Left colon (tissue), 2 donors: ENCODE data around the gene RET. TPM values are rescaled to one million over a fixed set of nuclear protein-coding genes. Genes with fewer than 3 reads are reported as not detected.

Experiments
- ATAC-seq: fragments of 200-7000 bp; cut with Tn5 transposase; one replicate; pipeline ENCODE4 v1.9.1; 2020; ENCODE audit warnings: mild to moderate bottlenecking, moderate library complexity
- DNase-seq, 2 donors: peaks; one replicate each; pipeline ENCODE4 v3.0.0-alpha.2; 2020
- intact Hi-C, 2 donors: fragments of 100-400 bp; cut with DNase I in 1 of 2; cut with micrococcal nuclease in 1 of 2; formaldehyde crosslinking; loops; one replicate each; pipeline versions ENCODE4 v1.11.2 to v1.14.0; 2022; cut with DNase I, micrococcal nuclease
- long read RNA-seq: library from polyadenylated mRNA; unstranded; transcript quantifications from one replicate; pipeline ENCODE4 v2.0.0, GENCODE V29; 2021
- total RNA-seq, 2 donors: library from RNA; stranded (reverse); fragmentation: NEBNext Ultra II Directional; extraction: Animal tissue kit (Norgen Biotek cat#: 25700); gene quantifications; one replicate each; pipeline ENCODE4 v1.2.1, GENCODE V29; 2021
- donor health status: DM: no; HTN: no; CAD: no.
- donor health status: DM: yes; HTN: yes; CAD: no.

The RET gene
- 1 to 10 TPM; 1.5 to 1.6 TPM for total RNA-seq
- long read RNA-seq, partial matches to known transcripts: 2 of 2 reads
- long read RNA-seq, other reads (novel, unspliced or antisense): 0 of 2 reads

DNA sequence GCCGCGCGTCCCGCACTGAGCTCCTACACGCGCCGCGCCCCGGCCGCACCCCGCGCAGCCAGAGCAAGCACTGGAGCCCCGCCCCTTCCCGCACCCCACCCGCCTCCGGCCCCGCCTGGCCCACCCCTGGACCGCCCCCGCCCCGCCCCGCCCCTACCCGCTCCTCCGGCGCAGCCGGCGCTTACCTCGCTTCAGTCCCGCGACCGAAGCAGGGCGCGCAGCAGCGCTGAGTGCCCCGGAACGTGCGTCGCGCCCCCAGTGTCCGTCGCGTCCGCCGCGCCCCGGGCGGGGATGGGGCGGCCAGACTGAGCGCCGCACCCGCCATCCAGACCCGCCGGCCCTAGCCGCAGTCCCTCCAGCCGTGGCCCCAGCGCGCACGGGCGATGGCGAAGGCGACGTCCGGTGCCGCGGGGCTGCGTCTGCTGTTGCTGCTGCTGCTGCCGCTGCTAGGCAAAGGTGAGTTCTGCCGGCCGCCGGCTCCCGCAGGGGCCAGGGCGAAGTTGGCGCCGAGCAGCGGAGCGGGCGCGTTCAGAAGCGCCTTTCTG is at the start of gene RET:
RET (plus strand) TSS at position 194 of the 545 bp plus-strand sequence; CDS start at position 384, 190 bp downstream.
- ATAC-seq: peak; percentile 79
- peak in 1 of 2 donors; percentile 56 for DNase-seq
- intact Hi-C loops: no loop called here

DNA sequence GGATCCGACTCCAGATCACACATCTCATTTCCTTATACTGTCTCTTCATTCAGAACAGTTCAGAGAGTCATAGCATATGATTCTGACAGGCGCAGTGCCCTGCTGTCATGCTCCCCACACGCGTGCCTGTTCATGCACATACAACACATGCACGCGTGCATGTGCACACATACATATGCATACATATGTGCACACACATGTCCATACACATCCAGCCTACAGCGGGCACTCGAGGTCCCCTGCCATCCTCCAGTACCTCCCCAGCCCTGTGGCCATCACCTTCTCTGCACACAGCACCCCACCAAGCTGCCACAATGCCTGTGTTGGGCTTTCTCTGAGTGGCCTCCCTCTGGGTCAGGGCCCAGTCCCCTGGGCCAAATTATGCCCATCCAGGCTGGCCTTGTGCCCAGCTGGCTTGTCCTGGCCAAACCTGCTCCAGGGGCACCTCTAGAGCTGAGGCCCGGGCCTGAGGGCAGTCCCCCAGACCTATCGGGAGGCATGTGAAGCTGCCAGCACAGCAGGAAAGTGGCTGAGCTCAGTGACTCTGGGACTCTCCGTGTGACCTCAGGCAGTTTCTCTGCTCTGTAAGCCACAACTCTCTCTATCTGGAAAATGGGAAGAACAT is 49.4 kb upstream of the RET start:
- ATAC-seq (no peak), DNase-seq (no peak)
- intact Hi-C loops: no loop called here

DNA sequence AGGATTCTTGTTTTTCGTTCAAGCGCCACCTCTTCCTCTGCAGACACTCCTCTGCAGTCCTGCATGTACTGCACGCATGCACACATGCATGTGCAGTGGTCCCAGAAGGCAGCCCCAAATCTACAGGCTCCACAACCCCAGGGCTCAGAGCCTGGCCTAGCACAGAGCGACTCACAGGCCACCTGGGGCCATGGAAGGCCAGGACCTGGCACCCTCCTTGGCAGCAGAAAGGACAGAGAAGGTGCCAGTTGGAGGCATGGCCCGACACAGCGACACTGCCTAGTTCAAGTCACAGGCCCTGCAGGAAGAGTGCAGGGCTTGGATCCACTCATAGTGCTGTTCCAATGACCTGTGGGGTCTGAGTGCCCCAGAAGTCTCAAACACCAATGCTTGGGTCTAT is 48.7 kb upstream of the RET start:
- ATAC-seq (no peak), DNase-seq (no peak)
- intact Hi-C loops: no loop called here

DNA sequence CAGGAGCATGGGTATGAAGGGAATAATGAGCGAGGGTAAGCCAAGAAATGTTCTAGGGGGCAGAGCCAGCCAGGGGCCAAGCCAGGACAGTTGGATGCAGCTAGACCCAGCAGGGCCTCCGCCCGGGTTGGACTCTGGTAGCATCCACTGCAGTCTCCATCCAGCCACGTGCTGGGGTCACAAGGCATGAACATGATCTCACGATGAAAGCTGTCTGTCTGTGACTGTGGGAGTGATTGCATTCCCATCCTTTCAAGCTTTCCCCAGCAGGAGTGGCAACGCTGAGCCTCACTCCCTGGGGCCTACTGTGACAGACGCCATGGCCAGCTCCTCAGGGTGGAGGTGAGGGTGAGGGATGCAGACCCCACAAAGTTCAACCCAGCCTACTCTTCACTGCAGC is 47.8 kb upstream of the RET start:
- no peak for ATAC-seq
- intact Hi-C loops: no loop called here
- no peak for DNase-seq

DNA sequence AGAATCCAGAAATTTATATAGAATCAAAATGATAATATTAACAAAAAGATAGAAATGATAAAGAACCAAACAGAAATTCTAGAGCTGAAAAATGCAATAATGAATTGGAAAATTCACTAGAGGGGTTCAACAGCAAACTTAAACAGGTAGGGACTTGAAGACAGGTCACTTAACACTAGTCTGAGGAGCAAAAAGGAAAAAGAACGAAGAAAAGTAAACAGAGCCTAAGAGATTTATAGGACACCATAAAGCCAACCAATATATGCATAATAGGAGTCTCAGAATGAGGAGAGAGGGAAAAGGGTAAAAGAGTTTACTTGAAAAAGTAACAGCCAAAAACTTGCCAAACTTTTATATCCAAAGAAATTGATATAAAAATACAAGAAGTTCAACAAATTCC is 44.3 kb upstream of the RET start:
- intact Hi-C loops: no loop called here
- ATAC-seq (no peak), DNase-seq (no peak)

DNA sequence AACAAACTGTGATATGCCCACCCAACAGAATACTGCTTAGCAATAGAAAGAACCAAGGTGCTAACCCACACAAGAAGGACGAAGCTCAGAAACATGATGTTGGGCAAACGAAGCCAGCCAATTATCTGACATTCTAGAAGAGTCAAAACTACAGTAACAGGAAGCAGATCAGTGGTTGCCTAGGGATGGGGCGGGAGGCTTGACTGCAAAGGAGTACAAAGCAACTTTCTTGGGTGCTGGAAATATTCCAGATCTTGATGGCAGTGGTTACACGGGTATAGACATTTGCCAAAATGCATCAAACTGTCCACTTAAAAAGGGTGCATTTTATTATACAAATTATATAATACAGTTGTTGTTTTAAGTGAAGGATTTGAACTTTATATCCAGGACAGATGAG is 41.1 kb upstream of the RET start:
- intact Hi-C loops: no loop called here
- DNase-seq (no peak), ATAC-seq (no peak)

DNA sequence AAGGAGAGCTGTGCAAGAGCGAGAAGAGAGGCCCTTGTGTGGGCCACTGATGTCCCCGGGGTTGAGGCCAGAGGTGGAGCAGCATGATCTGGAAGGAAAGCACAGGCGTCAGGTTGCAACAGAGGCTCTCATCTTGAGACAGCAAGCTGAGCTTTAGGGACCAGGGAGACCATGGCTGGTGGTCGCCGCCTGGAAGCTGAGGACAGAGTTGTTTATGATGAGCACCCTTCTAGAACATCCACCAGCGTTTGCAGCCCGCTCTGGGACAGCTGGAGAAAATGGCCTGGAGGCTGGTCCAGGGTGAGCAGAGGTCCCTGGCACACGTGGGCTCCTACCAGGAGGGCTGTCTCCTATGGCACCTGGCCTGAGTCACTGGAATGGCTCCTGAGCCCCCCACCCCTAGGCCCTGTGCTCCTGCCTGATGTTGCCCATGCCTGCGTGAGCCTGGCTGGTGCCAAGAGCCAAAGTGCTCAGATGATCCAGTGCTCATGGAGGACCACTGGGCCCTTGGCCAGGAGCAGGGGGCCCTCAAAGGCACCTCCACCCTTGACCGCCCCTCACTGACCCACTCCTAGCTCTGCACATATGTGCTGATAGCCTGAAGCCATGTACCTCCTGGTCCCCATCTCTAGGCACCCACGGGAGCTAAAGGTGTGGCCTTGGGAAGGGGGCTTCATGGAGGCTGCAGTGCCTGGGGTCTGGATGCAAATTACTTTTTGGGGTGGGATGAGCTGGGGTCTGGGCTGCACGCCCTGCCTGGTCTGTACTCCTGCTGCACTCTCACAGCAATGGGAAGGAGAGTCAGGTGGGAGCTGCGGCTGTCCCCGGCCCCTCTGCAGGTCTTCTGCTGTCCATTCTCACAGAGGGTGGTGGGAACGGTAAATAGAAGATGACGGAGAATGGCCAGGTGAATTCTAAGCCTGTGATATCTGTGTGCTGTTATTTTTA is 40.1 kb upstream of the RET start:
- intact Hi-C loops: no loop called here
- DNase-seq: no peak

DNA sequence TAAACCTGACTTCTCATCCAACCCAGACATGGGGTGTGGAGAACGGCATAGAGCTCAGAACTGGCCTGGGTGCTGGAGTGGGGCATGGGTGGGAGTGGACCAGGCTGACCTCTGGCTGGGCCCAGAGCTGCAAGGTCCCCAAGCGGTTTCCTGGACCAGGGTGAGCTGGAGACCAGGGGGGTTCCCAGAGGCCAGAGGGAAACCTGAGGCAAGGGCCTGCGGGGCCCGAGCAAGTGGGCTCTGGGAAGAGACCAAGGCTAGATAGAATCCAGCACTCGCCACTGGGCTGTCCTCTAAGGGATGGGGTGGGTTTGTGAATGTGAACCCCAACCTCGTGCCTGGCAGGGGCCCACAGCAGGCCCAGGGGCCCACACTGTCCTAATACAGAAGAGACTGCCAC is 39.4 kb upstream of the RET start:
- intact Hi-C loops: no loop called here
- DNase-seq: no peak

More for the DNA sequence above, 40.1 kb upstream of the RET start:
- no peak for ATAC-seq

DNA sequence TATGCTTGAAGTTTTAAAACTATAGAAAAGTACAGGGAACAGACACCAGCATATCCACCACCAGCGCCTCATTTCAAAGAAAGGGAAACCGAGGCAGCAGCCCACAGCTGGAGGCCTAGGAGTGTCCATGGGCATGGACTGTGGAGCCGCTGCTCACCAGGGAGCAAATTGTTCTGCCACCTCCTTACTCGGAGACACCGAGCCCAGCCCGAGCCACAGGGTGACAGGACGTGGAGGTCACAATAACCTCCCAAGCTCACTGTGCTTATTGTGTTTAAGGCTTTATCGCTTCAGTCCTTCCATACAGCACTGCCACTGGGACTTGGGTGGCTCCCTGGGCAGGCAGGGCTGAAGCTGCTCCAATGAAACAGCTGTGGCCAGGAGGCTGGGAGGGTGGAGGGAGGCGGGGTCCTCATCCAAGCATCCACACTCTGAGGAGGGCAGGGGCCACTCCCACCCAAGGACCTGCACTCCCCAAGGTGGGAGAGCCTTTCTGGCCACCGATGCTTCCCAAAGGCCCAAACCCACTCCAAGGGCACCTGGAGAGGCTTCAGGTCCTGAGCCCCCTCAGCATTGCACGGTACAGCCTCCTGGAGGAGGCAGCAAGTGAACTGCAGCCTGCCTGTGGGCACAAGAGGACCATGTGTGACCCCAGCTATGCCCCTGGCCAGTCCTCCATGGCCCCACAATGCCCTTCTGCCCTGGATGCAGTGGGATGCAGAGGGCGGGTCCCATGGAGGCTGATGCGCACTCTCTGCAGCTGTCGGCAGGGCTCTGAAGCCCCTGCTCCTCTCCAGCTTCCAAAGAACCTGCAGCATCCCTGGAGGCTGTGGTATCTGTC is 38.7 kb upstream of the RET start:
- no peak for ATAC-seq
- intact Hi-C loops: no loop called here

More for the DNA sequence above, 39.4 kb upstream of the RET start:
- ATAC-seq: no peak

DNA sequence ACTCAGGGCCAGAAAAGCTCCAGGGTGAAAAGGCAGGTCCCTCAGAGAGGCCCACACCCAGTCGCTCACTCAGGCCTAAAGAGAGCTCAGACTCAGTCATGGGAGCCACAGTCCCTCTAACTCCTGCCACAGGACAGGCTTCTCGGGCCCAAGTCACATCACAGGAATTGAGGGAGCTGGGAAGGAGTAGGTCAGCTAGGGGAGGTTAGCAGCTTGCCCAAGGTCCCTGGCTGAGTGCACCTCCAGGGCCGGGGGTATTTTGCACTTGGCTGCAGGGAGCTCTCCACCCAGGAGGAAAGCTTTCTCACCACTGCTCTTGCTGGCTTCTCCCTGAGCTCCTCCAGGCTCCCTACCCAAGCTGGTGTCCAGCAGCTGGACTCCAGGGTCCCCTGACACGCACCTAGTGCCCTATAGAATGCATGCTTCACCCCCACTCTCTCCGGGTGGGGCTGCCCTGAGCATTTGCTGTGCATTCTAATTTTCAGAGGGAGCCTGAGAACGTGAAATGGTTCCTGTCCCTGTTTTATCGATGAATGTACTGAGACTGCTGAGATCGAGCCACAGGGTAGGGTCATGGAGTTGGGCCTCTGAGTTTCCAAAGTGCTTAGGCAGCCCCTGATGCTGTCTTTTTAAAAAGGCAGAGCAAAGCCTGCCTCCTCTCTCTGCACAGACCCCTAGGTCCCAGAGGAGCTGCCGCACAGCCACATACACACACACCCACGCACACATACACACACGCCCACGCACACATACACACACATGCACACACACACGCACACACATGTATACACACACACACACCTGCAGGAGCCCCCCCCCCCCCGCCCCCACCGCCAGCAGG is 37.9 kb upstream of the RET start:
- no peak for DNase-seq
- intact Hi-C loops: no loop called here
- no peak for ATAC-seq

More for the DNA sequence above, 38.7 kb upstream of the RET start:
- DNase-seq: no peak

DNA sequence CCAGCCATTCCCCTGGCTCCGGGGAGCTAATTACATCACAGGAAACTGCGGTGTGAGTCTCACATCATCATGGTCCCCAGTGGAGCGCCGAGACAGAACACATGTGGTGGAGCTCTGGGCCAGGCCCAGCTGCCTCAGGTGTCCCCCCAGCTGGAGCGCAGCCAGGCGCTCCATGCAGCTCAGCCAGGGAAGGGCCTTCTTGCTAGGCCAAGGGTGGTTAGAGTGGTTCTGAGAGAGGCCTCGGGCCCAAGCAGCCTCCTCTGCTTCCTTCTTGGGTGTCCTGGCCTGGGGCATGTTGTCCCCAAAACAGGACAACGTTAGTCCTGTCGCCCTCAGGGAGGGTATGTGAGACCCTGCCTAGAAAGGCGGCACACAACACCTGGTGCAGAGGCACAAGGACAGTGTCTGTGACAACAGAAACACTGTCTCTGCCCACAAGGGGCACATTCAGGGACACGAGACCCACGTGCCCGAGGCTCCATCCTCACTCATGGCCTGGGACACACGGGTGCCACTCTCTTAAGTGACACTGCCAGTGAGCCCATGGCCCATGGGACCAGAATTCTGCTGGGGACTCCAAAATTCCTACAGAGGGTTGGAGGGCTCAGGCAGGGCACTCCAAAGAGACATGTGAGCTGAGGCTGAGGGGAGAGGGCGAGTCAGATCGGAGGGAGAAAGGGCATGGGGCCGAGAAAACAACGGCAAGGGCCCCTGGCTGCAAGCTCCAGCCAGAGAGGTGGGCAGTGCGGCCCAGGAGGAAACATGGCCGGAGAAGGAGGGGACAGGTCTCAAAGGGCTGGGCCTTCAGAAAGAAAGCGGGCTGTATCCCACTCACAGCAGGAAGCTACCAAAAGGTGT is 37.0 kb upstream of the RET start:
- intact Hi-C loops: no loop called here
- DNase-seq: no peak
- no peak for ATAC-seq

DNA sequence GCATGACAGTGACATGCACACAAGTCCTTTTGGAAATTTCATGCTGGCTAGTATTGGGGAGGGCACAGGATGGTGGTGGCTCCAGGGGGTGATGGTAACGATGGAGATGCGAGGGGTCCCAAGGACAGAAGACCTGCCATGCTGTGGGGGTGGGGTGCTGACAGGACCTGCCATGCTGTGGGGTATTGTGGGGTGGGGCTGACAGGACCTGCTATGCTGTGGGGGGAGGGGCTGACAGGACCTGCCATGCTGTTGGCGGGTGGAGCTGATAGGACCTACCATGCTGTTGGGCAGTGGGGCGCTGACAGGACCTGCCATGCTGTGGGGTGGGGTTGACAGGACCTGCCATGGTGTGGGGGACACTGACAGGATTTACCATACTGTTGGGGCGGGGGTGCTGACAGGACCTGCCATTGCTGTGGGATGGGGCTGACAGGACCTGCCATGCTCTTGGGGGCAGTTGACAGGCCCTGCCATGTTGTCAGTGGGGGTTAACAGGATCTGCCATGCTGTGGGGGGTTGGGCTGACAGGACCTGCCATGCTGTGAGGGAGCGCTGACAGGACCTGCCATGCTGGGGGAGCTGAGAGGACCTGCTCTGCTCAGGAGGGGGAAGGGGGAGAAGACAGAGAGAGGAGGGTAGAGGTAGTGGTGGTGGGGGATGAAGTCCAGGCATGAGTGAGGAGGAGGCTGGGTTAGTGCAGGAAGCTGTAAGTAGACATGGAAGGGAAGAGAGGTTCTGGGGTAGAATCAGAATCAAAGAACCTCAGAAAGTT is 36.2 kb upstream of the RET start:
- DNase-seq (no peak), ATAC-seq (no peak)
- intact Hi-C loops: no loop called here

DNA sequence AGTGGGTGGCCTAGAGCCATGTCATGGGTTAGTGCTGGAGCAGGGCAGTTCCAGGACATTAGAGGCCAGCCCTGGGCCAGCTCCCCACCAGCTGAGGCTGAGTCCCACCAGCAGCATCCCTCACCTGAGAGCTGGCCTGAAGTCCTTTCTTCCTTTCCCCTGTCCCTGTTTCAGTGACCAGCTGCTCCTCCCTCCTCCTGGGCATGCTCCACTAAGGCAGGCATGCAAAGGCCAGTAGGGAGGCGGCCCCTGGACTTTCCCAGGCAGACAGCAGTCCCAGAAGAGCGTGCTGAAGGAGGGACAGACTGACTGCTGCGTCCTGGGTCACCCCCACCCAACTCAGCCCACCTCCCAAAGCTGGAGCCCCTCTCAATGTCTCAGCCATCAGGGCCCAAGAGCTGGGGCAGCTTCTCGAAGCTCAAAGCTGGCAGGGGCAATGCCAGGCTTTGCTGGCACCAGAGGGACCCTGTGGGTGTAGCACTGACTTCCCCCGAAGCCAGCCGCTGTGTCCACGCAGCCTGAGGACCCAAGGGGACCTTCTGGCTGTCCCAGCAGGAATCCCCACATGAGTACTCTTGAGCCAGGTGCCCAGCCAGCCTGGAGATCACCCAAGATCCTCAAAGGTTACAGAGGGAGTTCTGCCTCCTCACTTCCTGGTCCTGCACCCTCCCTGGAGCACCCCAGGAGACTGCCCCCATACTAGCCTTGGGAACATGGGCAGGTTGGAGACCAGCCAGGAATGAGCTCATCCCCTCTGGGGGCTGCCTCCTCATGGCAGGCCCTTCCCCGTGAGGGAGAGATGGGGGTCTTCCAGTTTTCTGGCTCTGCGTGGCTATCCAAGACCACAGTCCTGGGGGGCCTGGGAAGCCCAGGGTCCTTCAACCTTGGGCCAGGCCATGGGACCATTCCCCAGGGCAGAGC is 35.2 kb upstream of the RET start:
- DNase-seq (no peak), ATAC-seq (no peak)
- intact Hi-C loops: no loop called here

DNA sequence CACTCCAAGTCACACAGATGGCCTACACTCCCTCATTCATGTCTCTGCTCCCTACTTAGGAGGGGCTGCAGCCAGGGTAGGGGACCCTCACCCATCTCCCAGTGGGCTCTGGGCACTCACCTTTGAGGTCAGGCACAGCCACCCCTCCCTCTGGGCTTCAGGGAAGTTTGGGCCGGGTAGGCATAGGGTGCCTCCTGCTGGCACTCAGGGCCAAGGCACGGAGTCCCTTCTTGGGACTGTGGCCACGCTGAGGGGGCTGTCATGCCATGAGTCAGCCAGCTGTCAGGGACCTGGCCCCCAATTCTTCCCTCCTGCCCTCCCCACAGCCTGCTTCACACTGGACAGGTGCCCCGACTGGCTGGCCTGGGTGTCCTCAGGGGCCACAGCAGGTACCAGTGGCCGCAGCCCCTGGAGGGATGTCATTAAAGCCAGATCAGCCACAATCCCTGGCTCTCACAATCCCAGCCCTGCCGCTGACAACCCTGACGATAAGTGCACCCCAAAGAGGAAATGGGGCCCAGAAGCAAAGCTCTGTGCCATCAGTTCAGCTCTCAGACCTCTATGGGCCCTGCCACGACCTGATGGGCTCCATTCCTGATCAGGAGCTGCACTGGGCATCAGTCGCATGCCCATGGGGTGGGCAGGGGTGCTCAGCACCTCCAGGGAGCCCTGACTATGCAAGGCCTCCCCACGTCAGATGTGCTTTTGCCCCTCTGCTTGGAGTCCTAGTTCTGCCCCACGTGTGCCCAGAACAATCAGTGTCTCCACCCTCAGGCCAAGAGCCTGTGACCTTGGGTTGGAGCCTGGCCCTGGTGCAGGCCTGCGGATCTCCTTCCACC is 34.1 kb upstream of the RET start:
- DNase-seq (peak in 1 of 2 donors; percentile 14), ATAC-seq (no peak)
- intact Hi-C loops: no loop called here

DNA sequence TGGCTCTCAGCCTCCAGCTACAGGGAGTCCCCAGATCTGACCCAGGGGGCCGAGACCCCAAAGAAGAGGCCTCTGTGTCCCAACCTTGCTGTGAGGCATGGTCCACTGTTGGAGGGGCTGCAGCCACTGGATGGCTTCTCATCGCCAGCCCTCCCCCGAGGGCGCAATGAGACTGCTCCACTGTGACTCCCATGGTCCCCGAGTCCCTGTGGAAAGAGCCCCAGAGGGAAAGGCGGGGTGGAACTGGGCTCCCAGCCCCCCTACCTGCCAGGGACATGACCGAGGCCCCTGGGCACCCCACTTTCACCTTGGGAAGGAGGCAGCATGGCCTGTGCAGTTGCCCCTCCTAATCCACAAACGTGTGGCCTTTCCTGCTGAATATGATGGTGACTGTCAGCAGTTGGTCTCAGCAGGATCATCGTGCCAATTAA is 33.5 kb upstream of the RET start:
- DNase-seq (no peak), ATAC-seq (no peak)
- intact Hi-C loops: no loop called here
